NCI-H2196 (cell line): ENCODE data around the gene RGSL1.

Experiments
- DNase-seq: peaks from one replicate; lab custom pipeline; 2025; ENCODE audit not compliant: unreplicated experiment; lab: John Stamatoyannopoulos, UW

The RGSL1 gene

DNA sequence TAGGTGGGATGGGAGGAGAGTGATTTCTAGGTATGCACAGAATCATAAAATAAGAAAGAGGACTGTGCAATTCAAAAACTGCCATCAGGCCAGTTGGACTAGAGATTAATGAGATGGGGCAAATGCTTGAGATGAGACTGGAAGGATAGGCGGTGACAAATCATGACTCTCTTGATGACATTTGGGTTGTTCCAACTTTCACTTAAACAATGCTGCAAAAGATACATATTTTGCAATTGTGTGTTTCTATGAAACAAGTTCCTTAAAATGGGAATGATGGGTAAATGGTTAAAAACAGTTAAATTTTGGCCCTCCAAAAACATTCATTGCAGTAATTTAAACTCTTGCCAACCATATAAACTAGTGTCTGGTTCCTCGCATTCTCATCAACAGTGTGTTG, 84.0 kb downstream of the RGSL1 start:
- no peak for DNase-seq

DNA sequence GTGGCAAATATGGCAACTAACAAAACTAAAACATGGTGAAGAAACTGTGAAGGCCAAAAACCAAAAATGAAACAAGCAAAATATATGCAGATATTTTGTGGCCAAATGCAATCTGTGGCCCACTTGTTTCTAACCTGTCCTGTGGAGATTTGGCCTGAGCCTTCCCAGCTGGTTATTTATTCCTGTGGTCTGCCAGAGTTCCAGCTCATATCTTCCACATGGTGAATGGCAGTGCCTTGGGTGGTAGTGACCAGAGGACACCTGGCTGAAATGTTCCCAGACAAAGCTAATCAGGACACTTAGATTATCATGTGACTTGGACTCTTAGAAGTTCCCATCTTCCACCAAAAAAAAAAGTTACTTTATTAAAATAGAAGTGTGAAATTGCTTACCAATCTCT, 99.4 kb downstream of the RGSL1 start:
- DNase-seq = no peak

DNA sequence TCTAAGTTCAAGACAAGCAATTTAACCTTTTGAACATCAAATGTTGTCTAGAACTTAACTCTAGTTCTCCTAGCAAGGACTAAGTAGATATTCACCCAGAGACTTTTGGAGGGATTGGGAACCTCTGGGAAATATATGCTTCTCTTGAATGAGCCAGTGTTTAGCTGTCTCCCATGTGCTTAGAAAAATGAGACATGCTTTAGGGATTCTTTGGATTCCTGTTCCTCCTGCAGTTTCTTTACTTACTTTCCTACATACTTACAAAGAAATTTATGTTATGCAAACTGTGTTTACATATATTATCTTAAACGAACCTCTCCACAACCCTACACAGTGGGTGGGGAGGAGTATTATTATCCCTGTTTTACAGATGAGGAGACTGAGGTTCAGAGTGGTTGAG, 99.9 kb downstream of the RGSL1 start:
- DNase-seq = no peak

DNA sequence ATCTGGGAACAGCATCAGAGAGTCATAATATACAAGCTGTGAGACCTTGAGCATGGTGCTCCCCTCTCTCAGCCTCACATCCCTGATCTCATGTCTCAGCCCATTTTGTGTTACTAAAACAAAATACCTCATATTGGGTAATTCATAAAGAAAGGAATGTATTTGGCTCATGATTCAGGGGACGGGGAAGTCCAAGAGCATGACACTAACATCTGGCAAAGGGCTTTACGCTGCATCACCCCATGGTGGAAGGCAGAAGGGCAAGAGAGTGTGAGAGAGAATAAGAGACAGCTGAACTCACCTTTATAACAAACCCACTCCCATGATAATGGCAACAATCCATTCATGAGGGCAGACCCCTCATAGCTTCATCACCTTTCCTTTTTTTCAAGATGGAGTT, 102.6 kb downstream of the RGSL1 start:
- no peak for DNase-seq

DNA sequence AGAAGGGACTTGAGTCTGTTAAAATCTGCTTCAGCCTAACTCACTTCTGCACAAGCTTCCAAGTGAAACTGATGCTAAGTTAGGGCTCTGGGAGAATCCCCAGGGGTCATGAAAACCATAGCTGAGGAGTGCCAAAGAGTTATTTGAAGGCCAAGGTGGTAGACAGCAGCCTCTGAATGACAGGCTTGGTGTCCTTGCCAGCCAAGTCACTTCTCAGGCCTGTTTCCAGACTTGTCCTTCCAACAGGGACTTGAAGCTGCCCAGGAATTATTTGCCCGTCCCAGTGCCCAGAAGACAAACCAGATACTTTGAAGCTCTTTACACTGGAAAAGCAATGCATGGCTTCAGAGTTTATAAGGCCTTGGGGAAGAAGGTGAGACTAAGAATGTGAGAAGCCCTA, 105.5 kb downstream of the RGSL1 start:
- DNase-seq = no peak

DNA sequence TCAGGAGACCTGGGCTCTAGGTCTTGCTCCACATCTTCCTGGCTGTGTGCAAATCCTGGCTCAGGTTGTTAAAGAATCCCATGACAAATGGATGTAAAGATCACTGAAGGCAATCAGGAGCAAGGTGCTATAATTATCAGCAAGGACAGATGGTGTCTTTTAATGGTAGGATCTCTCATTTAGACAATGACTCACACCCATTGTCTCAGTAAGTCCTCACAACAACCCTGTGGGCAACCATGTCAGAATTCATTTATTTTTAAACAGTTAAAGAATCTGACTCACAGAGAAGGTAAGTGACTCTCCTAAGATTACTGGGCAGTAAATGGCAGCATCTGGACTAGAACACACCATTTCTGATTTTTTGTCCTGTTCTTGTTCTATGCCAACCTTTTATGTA, 106.3 kb downstream of the RGSL1 start:
- no peak for DNase-seq

DNA sequence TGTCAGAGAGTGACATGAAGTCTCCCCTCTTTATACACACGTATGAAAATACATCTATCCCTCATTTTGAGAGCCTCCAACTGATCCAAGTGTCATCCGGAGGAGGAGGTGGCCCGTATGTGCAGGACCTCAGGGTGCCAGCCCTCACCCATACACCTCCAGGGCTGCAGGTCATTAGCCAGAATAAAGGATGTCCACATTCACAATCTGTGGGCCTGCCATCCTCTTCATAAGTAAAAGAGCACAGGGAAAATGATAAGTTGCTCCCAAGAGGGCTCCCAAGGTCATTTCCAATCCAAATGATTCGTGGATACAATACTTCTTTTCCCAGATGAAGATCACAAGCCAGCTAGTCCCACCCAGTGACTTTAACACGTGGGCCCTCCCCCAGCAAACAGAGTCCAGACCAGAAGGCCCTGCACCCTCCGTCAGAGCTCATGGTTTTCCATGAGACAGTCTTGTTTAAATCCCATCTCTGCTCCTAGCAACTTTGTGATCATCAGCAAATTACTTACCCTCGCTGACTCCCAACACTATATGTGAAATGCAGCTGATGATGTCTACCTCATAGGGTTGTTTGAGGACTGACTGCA, 110.5 kb downstream of the RGSL1 start:
- DNase-seq = no peak

DNA sequence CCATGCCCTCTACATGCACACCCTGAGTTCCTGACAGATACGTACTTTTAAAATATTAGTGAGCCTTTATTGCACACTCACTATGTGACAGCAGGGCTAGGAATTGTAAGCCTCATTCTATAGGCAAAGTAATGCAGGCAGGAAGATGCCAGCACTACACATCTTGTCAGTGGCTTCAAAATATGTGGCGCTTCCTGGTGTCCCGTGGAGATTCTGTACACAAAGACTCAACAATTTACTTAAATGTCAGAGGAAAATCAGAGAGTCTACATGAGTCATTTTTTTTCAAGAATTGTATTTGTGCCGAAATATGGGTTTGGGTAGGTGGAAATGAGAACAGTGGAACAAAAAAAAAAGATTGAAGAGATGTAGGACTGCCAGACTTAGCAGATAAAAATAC, 111.5 kb downstream of the RGSL1 start:
- no peak for DNase-seq

DNA sequence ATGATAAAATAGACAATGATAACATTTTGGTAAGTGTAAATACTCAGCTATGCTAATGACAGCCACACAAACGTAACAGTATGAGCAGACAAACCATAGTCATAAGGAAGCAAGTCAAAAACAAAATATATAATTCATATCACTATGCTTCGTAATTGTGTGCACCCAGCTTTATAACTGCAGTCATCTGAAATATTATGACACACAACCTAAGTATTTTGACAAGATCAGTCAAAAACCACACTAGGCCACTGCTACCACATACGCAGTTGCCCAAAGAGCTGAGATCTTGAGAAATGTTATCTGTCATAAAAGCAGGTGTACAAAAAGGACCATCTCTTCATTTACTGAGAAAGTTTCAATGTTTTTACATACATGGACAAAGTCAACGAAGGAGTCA, 113.1 kb downstream of the RGSL1 start:
- DNase-seq = no peak

DNA sequence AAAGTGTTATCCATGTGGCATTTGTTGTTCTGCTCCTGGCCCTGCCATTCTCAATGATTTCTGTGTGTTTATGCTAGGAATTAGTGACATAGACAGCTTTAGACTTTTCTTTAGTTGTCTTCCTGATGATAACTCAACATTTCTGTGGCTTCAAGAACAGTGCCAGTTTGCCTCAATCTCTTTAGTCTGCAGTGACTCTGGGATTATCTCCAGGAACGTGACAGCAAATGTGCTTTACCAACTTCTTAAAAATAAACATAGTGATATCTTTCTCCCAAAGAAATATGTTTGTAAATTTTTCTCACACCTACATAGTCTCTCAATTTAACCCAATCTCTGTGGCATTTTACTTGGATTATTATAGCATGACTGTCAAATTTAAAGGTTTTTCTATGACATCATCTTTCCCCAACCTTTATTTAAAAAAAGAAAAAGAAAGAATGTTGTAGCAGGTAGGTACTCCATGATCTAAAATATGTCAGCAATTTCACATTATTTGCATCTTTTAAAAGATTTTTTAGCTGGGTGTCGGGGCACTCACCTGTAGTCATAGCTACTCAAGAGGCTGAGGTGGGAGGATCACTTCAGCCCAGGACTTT, 114.6 kb downstream of the RGSL1 start:
- DNase-seq = no peak

DNA sequence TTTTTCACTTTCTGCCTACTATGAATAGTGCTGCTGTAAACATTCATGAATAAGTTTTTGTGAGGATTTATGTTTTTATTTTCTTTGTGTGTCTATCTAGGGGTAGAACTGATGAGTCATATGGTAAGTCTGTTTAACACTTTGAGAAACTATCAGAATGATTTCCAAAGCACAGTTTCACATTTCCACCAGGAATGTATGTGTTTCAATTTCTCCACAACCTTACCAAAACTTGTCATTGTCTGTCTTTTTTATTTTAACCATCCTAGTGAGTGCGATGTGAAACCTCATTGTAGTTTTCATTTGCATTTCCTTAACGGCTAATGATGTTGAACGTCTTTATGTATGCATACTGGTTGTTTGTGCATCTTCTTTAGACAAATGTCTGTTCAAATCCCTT, 115.6 kb downstream of the RGSL1 start:
- DNase-seq = no peak

DNA sequence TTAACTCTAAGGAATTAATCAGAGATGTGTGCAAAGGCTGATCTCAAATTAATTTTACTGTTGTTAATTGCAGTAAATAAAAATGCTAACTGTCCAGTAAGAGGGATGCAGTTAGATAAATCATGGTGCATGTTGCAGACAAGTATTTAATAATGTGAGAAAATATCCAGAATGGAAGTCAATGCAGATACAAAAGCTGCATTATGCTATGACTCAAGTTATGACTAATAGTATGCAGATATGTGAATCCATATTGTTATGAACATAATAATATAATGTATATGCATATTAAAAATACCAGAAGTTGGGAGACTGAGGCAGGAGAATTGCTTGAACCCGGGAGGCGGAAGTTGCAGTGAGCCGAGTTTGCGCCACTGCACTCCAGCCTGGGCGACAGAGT, 117.7 kb downstream of the RGSL1 start:
- no peak for DNase-seq

DNA sequence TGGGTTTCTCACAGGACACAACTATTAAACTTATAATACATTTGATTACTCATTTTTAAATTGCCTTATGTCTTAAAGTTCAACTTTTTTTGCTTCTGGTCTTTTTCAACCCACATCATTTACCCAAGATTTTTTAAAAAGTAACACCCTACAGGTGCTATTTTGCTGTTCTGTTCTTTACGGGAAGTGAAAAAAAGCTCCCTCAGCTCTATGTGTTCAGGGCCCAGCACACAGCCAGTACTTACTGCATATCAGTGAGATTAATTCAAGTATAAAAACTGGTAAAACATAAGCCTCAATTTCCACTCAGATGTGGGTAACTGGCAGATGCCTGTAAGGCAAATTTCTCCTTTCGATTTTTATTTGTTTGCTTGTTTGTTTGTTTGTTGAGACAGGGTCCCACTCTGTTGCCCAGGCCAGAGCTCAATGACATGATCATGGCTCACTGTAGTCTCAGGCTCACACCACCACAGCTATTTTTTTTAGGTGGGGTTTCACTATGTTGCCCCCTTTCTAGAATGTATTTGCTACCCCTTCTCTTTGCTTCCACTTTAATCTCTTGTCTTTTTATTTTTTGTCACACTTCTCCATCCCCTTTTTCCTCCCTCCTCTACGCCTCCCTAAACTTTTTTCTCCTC, 118.8 kb downstream of the RGSL1 start:
- DNase-seq = no peak

DNA sequence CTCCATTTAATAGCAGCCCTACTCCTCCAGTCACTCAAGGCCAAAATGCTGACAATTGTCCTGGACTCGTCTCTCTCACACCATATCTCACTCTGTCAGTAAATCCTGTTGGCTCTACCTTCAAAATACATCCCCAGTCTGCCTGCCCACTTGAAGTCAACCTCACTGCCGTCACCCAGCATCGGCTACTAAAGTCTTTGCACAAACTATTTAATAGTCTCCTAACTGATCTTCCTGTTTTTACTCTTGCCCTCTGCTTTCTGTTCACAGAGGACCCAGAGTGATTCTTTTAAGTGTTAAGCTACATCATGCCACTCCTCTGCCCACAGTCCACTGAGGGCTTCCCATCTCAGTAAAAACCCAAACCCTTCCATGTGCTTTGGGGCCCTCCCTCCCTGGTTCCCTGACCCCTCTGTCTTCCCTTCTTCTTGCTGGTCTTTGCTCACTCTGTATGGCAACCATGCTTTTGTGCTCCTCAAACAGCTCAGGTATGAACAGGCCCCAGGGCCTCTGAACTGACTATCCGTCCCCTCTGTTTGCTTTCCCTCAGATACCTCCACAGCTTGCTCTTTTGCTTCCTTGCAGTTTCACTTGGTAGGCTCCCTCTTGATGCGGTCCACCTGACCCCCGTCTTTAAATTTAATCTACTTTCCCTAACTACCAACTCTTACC, 120.1 kb downstream of the RGSL1 start:
- no peak for DNase-seq

DNA sequence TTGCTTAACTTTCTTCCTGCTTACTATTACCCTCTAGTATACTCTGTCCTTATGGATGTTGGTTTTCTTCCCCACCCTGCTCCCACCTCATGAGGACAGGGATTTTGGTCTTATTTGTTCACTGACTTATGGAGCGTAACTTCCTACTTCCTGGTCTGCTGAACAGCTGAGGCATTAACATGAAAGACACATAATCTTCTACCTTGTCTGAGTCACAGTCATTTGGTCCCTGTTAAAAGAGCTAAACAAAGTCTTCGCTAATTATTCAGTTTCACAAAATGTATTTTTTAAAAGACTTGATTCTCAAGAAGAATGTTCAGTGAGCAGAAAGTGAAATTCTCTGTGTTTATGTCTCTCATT, 120.6 kb downstream of the RGSL1 start:
- DNase-seq = no peak

DNA sequence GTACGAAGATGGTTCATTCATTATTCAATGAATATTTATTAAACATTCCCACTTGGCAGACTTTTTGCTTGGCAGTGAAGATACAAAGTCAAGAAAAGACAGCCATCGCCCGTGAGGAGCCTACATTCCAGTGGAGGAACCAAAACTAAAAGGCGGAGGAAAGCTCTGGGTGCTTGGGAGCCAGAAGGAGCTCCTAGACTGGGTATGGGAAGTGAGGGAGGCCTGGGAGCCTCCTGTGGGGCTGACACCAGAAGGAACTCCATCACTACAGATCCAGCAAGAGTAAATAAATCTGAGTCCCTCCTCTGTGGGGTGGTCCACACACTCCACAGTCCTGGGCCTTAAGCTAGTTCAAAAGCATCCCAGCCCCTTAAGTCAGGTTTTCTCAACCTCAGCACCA, 124.2 kb downstream of the RGSL1 start:
- no peak for DNase-seq

DNA sequence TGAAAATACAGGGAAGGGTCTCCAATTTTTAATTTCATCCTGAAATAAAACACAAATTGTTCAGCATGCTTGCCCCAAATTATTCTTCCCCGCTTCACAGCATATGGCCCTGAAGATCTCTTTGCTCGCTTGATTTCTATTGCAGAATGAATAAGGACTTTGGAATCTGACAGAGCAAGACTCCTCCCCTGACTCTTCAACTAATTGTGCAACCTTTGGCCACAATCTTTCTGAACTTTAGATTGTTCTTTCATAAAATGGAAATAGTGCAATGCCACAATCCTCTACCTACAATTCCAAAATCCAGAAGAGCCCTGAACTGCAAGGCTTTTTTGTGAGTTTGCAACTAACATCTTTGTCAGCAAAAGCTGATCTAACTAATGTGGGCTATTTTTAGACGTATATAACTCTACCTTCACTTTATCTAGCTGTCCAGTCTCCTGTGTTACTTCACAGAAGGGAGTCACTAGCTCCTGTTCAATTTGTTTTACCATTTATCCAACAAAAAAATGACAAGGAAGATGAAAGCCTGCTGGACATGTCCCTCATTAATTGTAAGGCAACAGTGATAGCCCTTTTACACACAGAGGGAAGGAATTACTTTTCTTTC, 125.7 kb downstream of the RGSL1 start:
- no peak for DNase-seq

DNA sequence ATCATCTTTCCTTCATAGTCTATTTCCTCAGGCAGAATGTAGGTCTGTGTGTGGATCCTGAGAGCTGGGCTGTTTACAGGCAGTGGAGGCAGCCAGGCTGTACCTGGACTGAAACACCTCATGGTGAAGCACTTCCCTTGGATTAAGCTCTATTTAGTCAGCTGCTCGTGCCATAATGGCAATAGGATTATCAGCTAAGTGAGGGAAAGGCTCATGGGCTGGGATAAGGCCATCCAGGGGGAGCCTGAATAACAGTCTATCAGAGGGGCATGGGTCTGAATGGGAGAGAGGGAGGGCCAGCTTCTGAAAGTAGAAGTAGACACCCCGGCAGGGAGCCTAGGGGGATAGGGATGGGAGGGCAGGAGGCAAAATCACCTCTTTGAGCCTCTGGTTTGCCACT, 130.8 kb downstream of the RGSL1 start:
- no peak for DNase-seq

DNA sequence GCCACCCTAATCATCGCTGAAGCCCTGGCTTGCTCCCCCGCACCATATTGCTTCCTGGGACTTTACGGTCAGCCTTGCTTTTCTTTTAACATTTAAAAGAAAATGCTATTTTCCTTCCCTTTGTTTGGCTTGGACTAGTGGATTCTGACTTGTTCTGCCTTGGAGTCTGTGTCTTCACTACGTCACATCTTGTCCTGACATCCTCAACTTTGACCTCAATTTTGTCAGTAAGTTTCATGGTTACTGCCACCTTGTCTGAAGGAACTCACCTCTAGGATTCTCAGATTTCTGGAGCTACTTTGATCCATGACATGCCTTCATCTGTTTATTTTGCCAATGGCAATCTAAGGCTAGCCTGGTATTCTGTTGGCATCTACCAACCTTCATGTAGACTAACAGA, 134.8 kb downstream of the RGSL1 start:
- no peak for DNase-seq

DNA sequence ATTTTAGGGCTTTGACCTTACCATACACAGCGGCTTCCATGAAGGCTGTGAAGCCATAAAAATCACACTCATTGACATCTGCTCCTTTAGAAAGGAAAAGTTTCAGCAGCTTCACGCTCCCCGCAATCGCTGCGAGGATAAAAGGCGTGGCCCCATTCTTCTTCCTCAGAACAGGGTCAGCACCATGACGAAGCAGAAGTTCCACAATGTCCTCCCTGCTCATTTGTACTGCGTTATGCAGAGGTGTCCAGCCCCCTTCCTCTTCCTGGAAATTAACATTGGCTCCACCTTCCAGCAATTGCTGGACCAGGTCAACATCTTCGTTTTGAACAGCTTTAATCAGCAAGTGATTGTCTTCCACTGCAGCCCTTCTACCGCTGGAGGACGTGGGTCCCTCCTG, 136.4 kb downstream of the RGSL1 start:
- no peak for DNase-seq

DNA sequence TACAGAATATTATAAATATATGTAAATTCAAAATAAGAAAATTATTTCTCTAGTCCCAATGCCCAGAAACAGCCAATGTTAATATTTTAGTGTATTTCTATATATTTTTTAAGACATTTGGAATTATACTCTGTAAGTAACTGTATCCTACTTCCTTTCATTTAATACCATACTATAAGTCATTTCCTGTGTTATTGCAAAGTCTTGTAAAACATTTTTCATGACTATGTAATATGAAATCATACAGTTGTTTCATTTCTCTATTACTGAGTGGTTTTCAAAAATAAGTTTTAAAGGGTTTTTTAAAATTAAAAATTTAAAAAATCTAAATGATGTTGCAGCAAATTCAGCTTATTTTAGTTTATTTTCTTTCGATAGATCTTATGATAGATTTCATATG, 137.1 kb downstream of the RGSL1 start:
- DNase-seq = no peak
